HCT116 (cell line): Measurements from ENCODE around the gene ARHGEF39. TPM values are rescaled to one million over a fixed set of nuclear protein-coding genes. Genes with fewer than 3 reads are reported as not detected.

Source experiments
- ATAC-seq: fragments of 200-7000 bp; cut with Tn5 transposase; 2 replicates; pipeline ENCODE4 v1.9.1; 2020; ENCODE audit warnings: mild to moderate bottlenecking, moderate library complexity
- BruUV-seq: library from RNA; stranded (reverse); fragments of 400-500 nt; replicated peaks from 2 replicates; lab custom pipeline; 2021; lab: Mats Ljungman, UMichigan
- CTCF ChIA-PET: fragments of 300-600 bp; sonication (Branson Sonifier 250); formaldehyde crosslinking; loops from one replicate; lab custom pipeline; 2021; ENCODE audit warnings: antibody characterized with exemption; lab: Charles Lee
- POLR2A ChIA-PET: fragments of 300-600, 350-600 bp; sonication (Branson Sonifier 250); formaldehyde crosslinking; loops from one replicate; lab custom pipeline; 2021; ENCODE audit warnings: antibody characterized with exemption; lab: Charles Lee
- RAD21 ChIA-PET, 2 experiments: fragments of 300-600 bp; sonication (Branson Sonifier 250); formaldehyde crosslinking; loops; one replicate each; lab custom pipeline; 2023; ENCODE audit warnings: low total read pairs in 2 of 2; ENCODE audit not compliant: uncharacterized antibody in 2 of 2, unreplicated experiment in 2 of 2, low non-redundant PET in 1 of 2; lab: Charles Lee
- DNase-seq: peaks from one replicate; pipeline ENCODE4 v3.0.0-alpha.2; 2010; ENCODE audit warnings: low read depth, low spot score
- H2AFZ ChIP-seq: fragments of 200-600 bp; shearing (Covaris generic), sonication (generic); 2 replicates; pipeline ENCODE4 v1.6.1; 2017; ENCODE audit warnings: low read depth, mixed run types, mixed read lengths, antibody characterized with exemption, low read length; ENCODE audit not compliant: poor library complexity, severe bottlenecking
- H3K27ac ChIP-seq: 2 replicates; pipeline ENCODE4 v1.5.1; 2012; ENCODE audit warnings: low read depth, low read length
- H3K27me3 ChIP-seq: fragments of 200-600 bp; sonication (generic); 2 replicates; pipeline ENCODE4 v1.6.1; 2016; ENCODE audit warnings: mixed run types, low read length, mixed read lengths; ENCODE audit not compliant: insufficient read depth
- H3K36me3 ChIP-seq, 2 experiments: fragments of 200-500 bp in 1 of 2; fragments of 200-600 bp in 1 of 2; sonication (Bioruptor generic) in 1 of 2; sonication (generic) in 1 of 2; 2 replicates each; pipeline versions ENCODE4 v1.5.1 to v1.6.1; 2014 to 2016; ENCODE audit warnings: low read length in 2 of 2, inconsistent platforms in 1 of 2, mixed read lengths in 1 of 2, mixed run types in 1 of 2; ENCODE audit not compliant: insufficient read depth in 2 of 2, control insufficient read depth in 1 of 2
- H3K4me1 ChIP-seq, 2 experiments: fragments of 200-600 bp in 1 of 2; sonication (generic) in 1 of 2; 2 replicates each; pipeline versions ENCODE4 v1.5.1 to v1.6.1; 2012 to 2017; ENCODE audit warnings: low read length in 2 of 2, inconsistent platforms in 1 of 2, mild to moderate bottlenecking in 1 of 2, mixed read lengths in 1 of 2, mixed run types in 1 of 2, moderate library complexity in 1 of 2; ENCODE audit not compliant: insufficient read depth in 2 of 2, control insufficient read depth in 1 of 2
- H3K4me2 ChIP-seq: fragments of 200-600 bp; sonication (generic); 2 replicates; pipeline ENCODE4 v1.6.1; 2017; ENCODE audit warnings: mixed run types, low read length, mixed read lengths
- H3K4me3 ChIP-seq, 2 experiments: fragments of 200-600 bp in 1 of 2; sonication (generic) in 1 of 2; replicated peaks in 1 of 2; 2 replicates each; pipeline ENCODE4 v1.5.1; 2011 to 2016; ENCODE audit warnings: low read length in 2 of 2, control low read depth in 1 of 2, low read depth in 1 of 2, mild to moderate bottlenecking in 1 of 2, mixed read lengths in 1 of 2, mixed run types in 1 of 2
- H3K79me2 ChIP-seq: fragments of 200-600 bp; sonication (generic); 2 replicates; pipeline ENCODE4 v1.6.1; 2017; ENCODE audit warnings: mild to moderate bottlenecking, mixed run types, low read length, moderate library complexity, mixed read lengths; ENCODE audit not compliant: insufficient read depth
- H3K9ac ChIP-seq: fragments of 200-600 bp; sonication (generic); 2 replicates; pipeline ENCODE4 v1.6.1; 2016; ENCODE audit warnings: low read length, mixed read lengths
- H3K9me2 ChIP-seq: fragments of 200-600 bp; sonication (generic), shearing (Covaris generic); 2 replicates; pipeline ENCODE4 v1.6.1; 2017; ENCODE audit warnings: mixed run types, mild to moderate bottlenecking, moderate library complexity; ENCODE audit not compliant: insufficient read depth
- H3K9me3 ChIP-seq, 2 experiments: fragments of 200-500 bp in 1 of 2; fragments of 200-600 bp in 1 of 2; sonication (Bioruptor generic) in 1 of 2; sonication (generic) in 1 of 2; 2 replicates each; pipeline ENCODE4 v1.6.1; 2014 to 2017; ENCODE audit warnings: low read length in 2 of 2, mixed read lengths in 2 of 2, inconsistent platforms in 1 of 2, low read depth in 1 of 2, mild to moderate bottlenecking in 1 of 2, mixed run types in 1 of 2, moderate library complexity in 1 of 2; ENCODE audit not compliant: control insufficient read depth in 1 of 2, insufficient read depth in 1 of 2
- H4K20me1 ChIP-seq: fragments of 200-600 bp; sonication (generic), shearing (Covaris generic); 2 replicates; pipeline ENCODE4 v1.6.1; 2017; ENCODE audit warnings: mixed run types, mild to moderate bottlenecking, moderate library complexity; ENCODE audit not compliant: insufficient read depth
- ATF3 ChIP-seq: IDR thresholded peaks from 2 replicates; pipeline ENCODE4 v1.6.1; 2012
- CEBPB ChIP-seq: IDR thresholded peaks from 2 replicates; pipeline ENCODE4 v1.6.1; 2012; ENCODE audit warnings: low read depth
- CTCF ChIP-seq, 3 experiments: fragments of 200-600 bp in 1 of 3; sonication (generic) in 1 of 3; IDR thresholded peaks in 2 of 3; conservative IDR thresholded peaks in 1 of 3; 2 replicates each; pipeline ENCODE4 v1.5.1; 2012 to 2017; ENCODE audit warnings: low read depth in 2 of 3, low read length in 2 of 3, antibody characterized with exemption in 1 of 3, borderline replicate concordance in 1 of 3, control low read depth in 1 of 3, mild to moderate bottlenecking in 1 of 3, mixed read lengths in 1 of 3, mixed run types in 1 of 3, moderate library complexity in 1 of 3; ENCODE audit not compliant: insufficient read depth in 1 of 3
- ELF1 ChIP-seq: IDR thresholded peaks from 2 replicates; pipeline ENCODE4 v1.6.1; 2012; ENCODE audit warnings: low read depth, borderline replicate concordance
- MAX ChIP-seq: IDR thresholded peaks from 2 replicates; pipeline ENCODE4 v1.6.1; 2012
- POLR2AphosphoS5 ChIP-seq: IDR thresholded peaks from 2 replicates; pipeline ENCODE4 v1.6.1; 2011; ENCODE audit warnings: mild to moderate bottlenecking, low read depth, low read length, moderate library complexity
- RAD21 ChIP-seq: IDR thresholded peaks from 2 replicates; pipeline ENCODE4 v1.6.1; 2012; ENCODE audit warnings: low read depth, mild to moderate bottlenecking
- SIN3A ChIP-seq: IDR thresholded peaks from 2 replicates; pipeline ENCODE4 v1.6.1; 2012; ENCODE audit warnings: low read depth
- TCF7L2 ChIP-seq: IDR thresholded peaks from 2 replicates; pipeline ENCODE4 v1.7.0; 2011; ENCODE audit warnings: borderline replicate concordance, inconsistent platforms; ENCODE audit not compliant: insufficient read depth, insufficient read length; ENCODE audit errors: extremely low read depth
- YY1 ChIP-seq: IDR thresholded peaks from 2 replicates; pipeline ENCODE4 v1.6.1; 2011; ENCODE audit warnings: low read length, low read depth, moderate library complexity, mild to moderate bottlenecking; ENCODE audit not compliant: insufficient replicate concordance; ENCODE audit errors: extremely low read depth
- intact Hi-C: fragments of 100-400 bp; cut with micrococcal nuclease; formaldehyde crosslinking; loops from 2 replicates; pipeline ENCODE4 v1.10.0; 2022
- total RNA-seq: library from RNA; stranded (reverse); gene quantifications from one replicate; pipeline ENCODE4 v1.2.1, GENCODE V29; 2021; ENCODE audit not compliant: unreplicated experiment

Gene ARHGEF39
- total RNA-seq, 1 experiment from 2014 or later: 29.8 TPM

GRCh38 chr9:35687972-35688557 is 23.1 kb upstream of the ARHGEF39 start:
- TF ChIP-seq CEBPB (no peak), MAX (no peak), YY1 (no peak), POLR2AphosphoS5 (no peak), TCF7L2 (no peak), ATF3 (no peak), ELF1 (no peak), RAD21 (no peak), SIN3A (no peak), CTCF (IDR thresholded peaks at IDR 0.05 in 2 of 3, conservative IDR thresholded peaks at IDR 0.05 in 1 of 3; ENCODE audit: borderline replicate concordance in 1 of 3, insufficient read depth in 1 of 3, low read depth in 2 of 3, low read length in 2 of 3) (no peak)
- Histone ChIP-seq H3K9me3 (no peaks in the 10 kb centered on the region), H3K36me3 (peaks cover 39 to 48% of the 10 kb centered on the region in 2 experiments; a peak in 3 of 4 replicates), H3K4me2 (peak overlapping the region; percentile 90), H3K4me1 (peaks cover 18 to 30% of the 10 kb centered on the region in 2 experiments), H3K9ac (peak overlapping the region; percentile 96), H3K27ac (peak overlapping the region; percentile 97), H4K20me1 (no peaks in the 10 kb centered on the region), H3K27me3 (no peaks in the 10 kb centered on the region), H2AFZ (no peak overlapping the region), H3K9me2 (no peaks in the 10 kb centered on the region), H3K79me2 (peaks cover 45% of the 10 kb centered on the region), H3K4me3 (peak overlapping the region; percentile 83 to 90)
- POLR2A ChIA-PET: interaction anchor here (0.9 to 4.2 kb wide), 5 partner anchors 8 to 44 kb away, joined by 3 to 16 read pairs (median 5); partner anchors contain the start of genes ARHGEF39, CCDC107, CREB3 and RMRP
- intact Hi-C loops: no loop called here
- CTCF ChIA-PET: interaction anchor here (1.3 to 2.3 kb wide), 2 partner anchors 9 to 24 kb away, joined by 3 to 15 read pairs; partner anchors contain the start of gene ARHGEF39
- DNase-seq: no peak
- ATAC-seq: no peak
- BruUV-seq: no TSS peak
- RAD21 ChIA-PET: interaction anchor here (0.6 to 1.2 kb wide), 2 partner anchors 30 to 61 kb away, joined by 3 to 5 read pairs; partner anchors contain the start of genes CCDC107 (in 1 of the 2), GBA2 (in 1 of the 2), RGP1 (in 1 of the 2) and RMRP (in 1 of the 2)
